Sigmoid colon (tissue), 7 donors: ENCODE results near the gene CTTN. TPM values are rescaled to one million over a fixed set of nuclear protein-coding genes. Genes with fewer than 3 reads are reported as not detected.
A peak's percentile ranks its signal among the peaks of the same experiment; 100 is the strongest.

Experiments
- DNase-seq: peaks from one replicate; pipeline ENCODE4 v3.0.0-alpha.2; 2019
- H3K27ac ChIP-seq, 4 donors: fragments of 200-600 bp; sonication (generic); one replicate each; pipeline ENCODE4 v1.5.1; 2016 to 2019; ENCODE audit warnings: mild to moderate bottlenecking in 1 of 4
- H3K27me3 ChIP-seq, 3 donors: fragments of 200-600 bp; sonication (generic); one replicate each; pipeline ENCODE4 v1.5.1; 2019; ENCODE audit warnings: mild to moderate bottlenecking in 1 of 3
- H3K36me3 ChIP-seq, 4 donors: fragments of 200-600 bp; sonication (generic); one replicate each; pipeline ENCODE4 v1.5.1; 2016 to 2019
- H3K4me1 ChIP-seq, 4 donors: fragments of 200-600 bp; sonication (generic); one replicate each; pipeline ENCODE4 v1.5.1; 2017 to 2019
- H3K4me3 ChIP-seq, 4 donors: fragments of 200-600 bp; sonication (generic); one replicate each; pipeline ENCODE4 v1.5.1; 2017 to 2019; ENCODE audit warnings: mild to moderate bottlenecking in 2 of 4, moderate library complexity in 1 of 4
- H3K9me3 ChIP-seq, 4 donors: fragments of 200-600 bp in 3 of 4; sonication (generic) in 3 of 4; one replicate each; pipeline versions ENCODE4 v1.5.1 to v1.6.1; 2013 to 2019
- CTCF ChIP-seq, 4 experiments: fragments of 450-650 bp in 3 of 4; fragments of 200-600 bp in 1 of 4; IDR thresholded peaks; one replicate each; pipeline ENCODE4 v1.5.1; 2016 to 2019; ENCODE audit warnings: antibody characterized with exemption in 4 of 4, mild to moderate bottlenecking in 3 of 4, moderate library complexity in 2 of 4
- EP300 ChIP-seq, 4 donors: sonication (generic); formaldehyde crosslinking; IDR thresholded peaks; one replicate each; pipeline ENCODE4 v1.6.1; 2017; ENCODE audit warnings: antibody characterized with exemption in 4 of 4
- POLR2A ChIP-seq, 2 donors: fragments of 450-650 bp; IDR thresholded peaks; one replicate each; pipeline ENCODE4 v1.6.1; 2016; ENCODE audit warnings: antibody characterized with exemption in 2 of 2, mild to moderate bottlenecking in 2 of 2, moderate library complexity in 2 of 2
- POLR2AphosphoS5 ChIP-seq, 4 donors: sonication (generic); formaldehyde crosslinking; IDR thresholded peaks; one replicate each; pipeline ENCODE4 v1.6.1; 2017; ENCODE audit warnings: antibody characterized with exemption in 4 of 4
- WGBS, 2 donors: extraction: QIAGEN DNeasy Blood & Tissue Kit; methylation state at CpG; one replicate each; pipeline ENCODE4 v1.1.7; 2013; 5-methylcytosine and 5-hydroxymethylcytosine counted together
- intact Hi-C: fragments of 100-400 bp; cut with DNase I; formaldehyde crosslinking; loops from one replicate; pipeline ENCODE4 v1.15.1; 2023
- polyA plus RNA-seq, 3 donors: library from polyadenylated mRNA; stranded (reverse); fragments of 200-250 nt; gene quantifications; one replicate each; pipeline ENCODE4 v1.2.3, GENCODE V29; 2013
- total RNA-seq, 4 donors: library from RNA; depleted of rRNA; stranded (reverse); fragments of >200 nt; gene quantifications; one replicate each; pipeline ENCODE4 v1.1.0, GENCODE V29; 2016
- donor health status: healthy with polysubstance abuse.
- donor health status: Bipolar disorder and iron deficiency.
- donor health status: healthy.

The CTTN gene
- total and polyA plus RNA-seq, 7 donors: 87.1 to 312 (median 136) TPM

GRCh38 chr11:70378506-70379134, 19.7 kb upstream of the CTTN start:
- intact Hi-C loops: no loop called here
- peaks cover 0 to 52% (median 28%) of the 10 kb centered on the region in 4 donors for H3K36me3 ChIP-seq
- WGBS, 2 donors: 82 to 94% methylated on average over 9 of the region's 9 CpGs

DNA sequence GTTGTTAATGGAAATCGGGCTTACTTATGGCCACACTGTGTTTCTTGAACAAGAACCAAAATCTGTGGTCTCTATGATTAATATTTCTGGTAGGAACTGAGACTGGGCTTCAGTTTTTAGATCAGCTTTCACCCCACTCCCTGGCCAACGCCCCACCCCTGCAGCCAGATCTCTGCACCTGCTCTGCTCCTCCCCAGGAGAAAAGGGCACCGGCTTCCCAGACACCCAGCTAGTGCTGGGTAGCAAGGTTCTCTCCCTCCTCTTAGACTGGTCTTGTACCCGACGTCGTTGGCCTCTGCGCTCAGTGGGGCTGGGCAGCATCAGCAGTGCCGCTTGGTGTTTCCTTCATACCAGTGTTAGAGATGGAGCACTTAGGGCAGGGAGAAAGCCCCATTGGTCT, 17.0 kb upstream of the CTTN start:
- H3K9me3 ChIP-seq: no peaks in the 10 kb centered on the region
- intact Hi-C loops: no loop called here
- H3K27ac ChIP-seq: peak overlapping the region; percentile 22 to 81 (median 66)
- WGBS, 2 donors: 78 to 89% methylated on average over 8 of the region's 8 CpGs
- peaks cover 0 to 36% (median 31%) of the 10 kb centered on the region in 4 donors for H3K4me1 ChIP-seq
- H3K36me3 ChIP-seq: peaks cover 0 to 32% (median 27%) of the 10 kb centered on the region in 4 donors
- H3K27me3 ChIP-seq: no peaks in the 10 kb centered on the region
- peak; percentile 22 for DNase-seq
- no peak overlapping the region for H3K4me3 ChIP-seq
- TF ChIP-seq POLR2A (IDR thresholded peaks at IDR 0.05) (no peak), POLR2AphosphoS5 (IDR thresholded peaks at IDR 0.05) (no peak), CTCF (IDR thresholded peaks at IDR 0.05) (no peak), EP300 (IDR thresholded peaks at IDR 0.05) (no peak)

More at GRCh38 chr11:70378506-70379134, 19.7 kb upstream of the CTTN start:
- DNase-seq: peak; percentile 5
- TF ChIP-seq POLR2AphosphoS5 (IDR thresholded peaks at IDR 0.05) (no peak), POLR2A (IDR thresholded peaks at IDR 0.05) (no peak), EP300 (IDR thresholded peaks at IDR 0.05) (no peak), CTCF (IDR thresholded peaks at IDR 0.05) (no peak)
- Histone ChIP-seq H3K4me3 (no peak overlapping the region), H3K4me1 (peaks cover 0 to 24% (median 18%) of the 10 kb centered on the region in 4 donors), H3K27ac (no peak overlapping the region), H3K27me3 (no peaks in the 10 kb centered on the region), H3K9me3 (no peaks in the 10 kb centered on the region)

DNA sequence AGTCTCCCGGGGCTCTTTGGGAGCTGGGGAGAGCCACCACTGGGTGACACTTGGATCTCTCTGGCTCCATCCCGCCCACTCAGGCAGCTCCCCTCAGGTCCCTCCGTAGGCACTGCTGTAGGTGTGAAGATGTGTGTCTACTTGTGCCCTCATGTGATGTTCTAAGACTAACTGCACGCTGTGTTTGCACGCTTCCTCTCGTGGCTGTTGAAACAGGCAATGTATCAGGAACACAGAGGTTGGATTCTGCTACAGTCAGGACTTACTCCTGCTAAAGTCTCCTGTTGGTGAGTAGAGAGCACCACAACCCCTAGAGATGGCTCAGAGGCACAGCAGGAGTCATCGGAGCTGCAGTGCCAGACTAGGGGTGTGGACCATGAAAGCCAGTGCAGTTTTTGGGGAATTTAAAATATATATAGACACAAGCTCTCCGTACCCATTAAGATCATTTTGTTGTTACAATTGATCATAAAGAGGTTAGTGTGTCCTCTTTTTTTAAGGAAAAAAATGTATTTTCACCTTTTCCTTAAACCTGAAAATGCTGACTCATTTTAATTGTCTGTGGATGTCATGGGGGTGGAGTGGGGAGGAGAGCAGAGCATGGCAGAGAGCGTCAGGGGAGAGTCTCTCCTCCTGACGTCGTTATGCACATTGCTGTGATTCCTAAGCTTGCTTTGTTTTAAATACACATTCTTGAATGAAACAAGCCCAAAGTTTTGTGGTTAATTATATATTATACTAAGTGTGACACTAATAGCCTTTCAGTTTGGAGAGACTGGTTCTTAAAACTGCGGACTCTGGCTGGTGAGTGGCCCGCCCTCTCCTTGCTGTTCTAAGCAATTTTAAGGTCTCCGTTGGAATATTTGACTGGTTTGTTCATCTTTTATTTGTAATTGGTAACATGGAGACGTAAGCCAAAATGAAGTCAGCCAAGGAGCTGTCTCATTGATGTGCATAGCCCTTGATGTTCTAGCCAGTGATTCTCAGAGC, 16.2 kb upstream of the CTTN start:
- Histone ChIP-seq H3K4me1 (peaks cover 0 to 36% (median 31%) of the 10 kb centered on the region in 4 donors), H3K36me3 (peaks cover 0 to 26% (median 19%) of the 10 kb centered on the region in 4 donors), H3K27ac (peak overlapping the region; percentile 22 to 81 (median 66)), H3K27me3 (no peaks in the 10 kb centered on the region), H3K9me3 (no peaks in the 10 kb centered on the region), H3K4me3 (no peak overlapping the region)
- DNase-seq: peak; percentile 56
- WGBS, 2 donors: 83 to 87% methylated on average over 15 of the region's 15 CpGs
- intact Hi-C loops: no loop called here
- TF ChIP-seq POLR2A (IDR thresholded peaks at IDR 0.05): no peak
- no peak for TF ChIP-seq CTCF (IDR thresholded peaks at IDR 0.05)
- TF ChIP-seq EP300 (IDR thresholded peaks at IDR 0.05): no peak
- peak in 1 of 4 donors; percentile 18 for TF ChIP-seq POLR2AphosphoS5 (IDR thresholded peaks at IDR 0.05)

DNA sequence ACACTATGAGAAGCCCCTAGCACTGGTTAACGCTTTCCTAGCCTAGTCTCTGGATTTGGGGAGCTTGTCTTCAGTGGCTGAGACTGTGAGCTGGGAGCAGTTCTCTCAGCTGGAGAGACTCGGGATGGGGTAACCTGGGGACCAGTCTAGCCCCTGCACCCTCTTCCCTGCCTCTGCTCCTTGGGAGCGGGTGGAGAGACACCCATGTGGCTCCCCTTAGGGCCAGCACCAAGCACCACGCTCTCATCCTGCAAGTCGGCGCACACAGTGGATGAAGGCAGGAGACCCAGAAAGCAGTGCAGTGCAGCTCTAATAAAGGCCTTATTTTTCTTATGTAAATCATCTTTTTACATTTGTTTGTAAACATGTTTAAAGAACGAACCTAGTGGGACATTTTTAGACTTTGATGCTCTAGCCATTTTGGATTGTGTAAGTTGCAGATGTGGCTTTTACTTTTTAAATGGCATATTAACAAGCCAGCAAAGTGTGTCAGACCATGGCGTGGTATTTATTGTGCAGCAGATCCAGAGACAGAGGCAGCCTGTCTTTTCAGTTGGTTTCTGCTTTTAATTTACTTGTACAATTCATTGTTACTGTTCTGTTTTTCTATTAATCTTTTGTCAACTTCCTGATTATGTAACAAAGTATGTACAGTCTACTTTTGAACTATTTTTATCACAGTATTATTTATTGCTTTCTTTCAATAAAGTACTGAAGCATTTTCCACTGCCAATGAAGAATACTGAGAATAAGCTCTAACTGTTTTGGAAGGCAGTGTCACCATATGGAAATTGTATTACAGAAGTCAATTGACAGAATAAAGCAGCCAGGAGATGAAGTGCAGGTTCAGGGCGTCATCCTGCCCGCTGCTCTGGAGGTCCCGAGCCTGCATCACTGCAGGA, 14.4 kb upstream of the CTTN start:
- TF ChIP-seq POLR2A (IDR thresholded peaks at IDR 0.05) (no peak), CTCF (IDR thresholded peaks at IDR 0.05) (no peak), EP300 (IDR thresholded peaks at IDR 0.05) (no peak)
- Histone ChIP-seq H3K27ac (peak overlapping the region; percentile 38 to 81 (median 62)), H3K4me1 (peaks cover 0 to 36% (median 31%) of the 10 kb centered on the region in 4 donors), H3K36me3 (peaks cover 0 to 8% (median 3%) of the 10 kb centered on the region in 4 donors), H3K27me3 (no peaks in the 10 kb centered on the region), H3K9me3 (no peaks in the 10 kb centered on the region), H3K4me3 (no peak overlapping the region)
- intact Hi-C loops: no loop called here
- no peak for DNase-seq
- 84 to 93% methylated on average over 11 of the region's 11 CpGs for WGBS, 2 donors
